Lower lobe of right lung (tissue), 2 donors: ENCODE results near the gene VEZF1. TPM values are rescaled to one million over a fixed set of nuclear protein-coding genes. Genes with fewer than 3 reads are reported as not detected.

ENCODE experiments used
- ATAC-seq, 2 donors: fragments of 200-7000 bp; cut with Tn5 transposase; one replicate each; pipeline ENCODE4 v1.9.1; 2020 to 2022; ENCODE audit warnings: mild to moderate bottlenecking in 2 of 2, moderate library complexity in 2 of 2
- DNase-seq: peaks from one replicate; pipeline ENCODE4 v3.0.0-alpha.2; 2020
- H3K27ac ChIP-seq: fragments of 200-600 bp; one replicate; pipeline ENCODE4 v1.8.0; 2022
- H3K27me3 ChIP-seq: fragments of 200-600 bp; one replicate; pipeline ENCODE4 v1.8.0; 2022; ENCODE audit warnings: low read depth
- H3K36me3 ChIP-seq: fragments of 200-600 bp; one replicate; pipeline ENCODE4 v1.8.0; 2022; ENCODE audit warnings: mild to moderate bottlenecking
- H3K4me1 ChIP-seq: fragments of 200-600 bp; one replicate; pipeline ENCODE4 v1.8.0; 2022
- H3K4me3 ChIP-seq: fragments of 200-600 bp; one replicate; pipeline ENCODE4 v1.8.0; 2022; ENCODE audit warnings: mild to moderate bottlenecking
- H3K9me3 ChIP-seq: fragments of 200-600 bp; one replicate; pipeline ENCODE4 v1.8.0; 2022
- intact Hi-C: fragments of 100-400 bp; cut with DNase I; formaldehyde crosslinking; loops from one replicate; pipeline ENCODE4 v1.11.0; 2022
- total RNA-seq: library from RNA; stranded (reverse); fragmentation: NEBNext Ultra II Directional; extraction: Animal tissue kit (Norgen Biotek cat#: 25700); gene quantifications from one replicate; pipeline ENCODE4 v1.2.1, GENCODE V29; 2021
- TF ChIP-seq, protein P1 (sequence below): fragments of 200-600 bp; IDR thresholded peaks from one replicate; pipeline ENCODE4 v1.8.0; 2022; ENCODE audit warnings: antibody characterized with exemption, mild to moderate bottlenecking
- donor health status: DM: no; HTN: yes; CAD: no; lungs with severe emphysema.

The VEZF1 gene
- total RNA-seq, 1 donor from 2014 or later, result 73.5 TPM

DNA sequence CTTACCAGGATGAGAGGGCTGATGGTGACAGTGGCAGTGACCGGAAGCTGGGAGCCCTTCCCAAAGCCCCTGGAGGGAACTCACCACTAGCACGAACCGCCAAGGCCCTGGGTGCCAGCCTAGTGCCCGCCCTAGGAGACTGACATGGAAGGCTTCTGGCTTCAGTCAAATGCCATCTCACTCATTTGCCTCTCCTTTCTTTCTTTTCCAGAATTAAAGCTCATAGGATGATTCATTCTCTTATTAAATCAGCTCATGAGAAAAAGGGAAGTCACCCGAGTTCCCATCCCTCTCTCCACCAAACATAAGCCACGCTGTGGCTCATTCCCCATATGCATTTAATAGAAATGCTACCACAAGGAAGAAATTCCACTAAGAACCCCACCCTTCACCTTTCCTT lies 44.9 kb downstream of the VEZF1 start:
- DNase-seq (no peak), ATAC-seq (no peak)
- H3K4me1 ChIP-seq, result peaks cover 77% of the 10 kb centered on the region
- H3K27me3 ChIP-seq, result no peaks in the 10 kb centered on the region
- intact Hi-C loops, result no loop called here
- no peaks in the 10 kb centered on the region for H3K36me3 ChIP-seq
- TF ChIP-seq, protein P1, sequence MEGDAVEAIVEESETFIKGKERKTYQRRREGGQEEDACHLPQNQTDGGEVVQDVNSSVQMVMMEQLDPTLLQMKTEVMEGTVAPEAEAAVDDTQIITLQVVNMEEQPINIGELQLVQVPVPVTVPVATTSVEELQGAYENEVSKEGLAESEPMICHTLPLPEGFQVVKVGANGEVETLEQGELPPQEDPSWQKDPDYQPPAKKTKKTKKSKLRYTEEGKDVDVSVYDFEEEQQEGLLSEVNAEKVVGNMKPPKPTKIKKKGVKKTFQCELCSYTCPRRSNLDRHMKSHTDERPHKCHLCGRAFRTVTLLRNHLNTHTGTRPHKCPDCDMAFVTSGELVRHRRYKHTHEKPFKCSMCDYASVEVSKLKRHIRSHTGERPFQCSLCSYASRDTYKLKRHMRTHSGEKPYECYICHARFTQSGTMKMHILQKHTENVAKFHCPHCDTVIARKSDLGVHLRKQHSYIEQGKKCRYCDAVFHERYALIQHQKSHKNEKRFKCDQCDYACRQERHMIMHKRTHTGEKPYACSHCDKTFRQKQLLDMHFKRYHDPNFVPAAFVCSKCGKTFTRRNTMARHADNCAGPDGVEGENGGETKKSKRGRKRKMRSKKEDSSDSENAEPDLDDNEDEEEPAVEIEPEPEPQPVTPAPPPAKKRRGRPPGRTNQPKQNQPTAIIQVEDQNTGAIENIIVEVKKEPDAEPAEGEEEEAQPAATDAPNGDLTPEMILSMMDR, result no peak
- no peak overlapping the region for H3K27ac ChIP-seq
- H3K9me3 ChIP-seq, result no peaks in the 10 kb centered on the region
- H3K4me3 ChIP-seq, result no peak overlapping the region

DNA sequence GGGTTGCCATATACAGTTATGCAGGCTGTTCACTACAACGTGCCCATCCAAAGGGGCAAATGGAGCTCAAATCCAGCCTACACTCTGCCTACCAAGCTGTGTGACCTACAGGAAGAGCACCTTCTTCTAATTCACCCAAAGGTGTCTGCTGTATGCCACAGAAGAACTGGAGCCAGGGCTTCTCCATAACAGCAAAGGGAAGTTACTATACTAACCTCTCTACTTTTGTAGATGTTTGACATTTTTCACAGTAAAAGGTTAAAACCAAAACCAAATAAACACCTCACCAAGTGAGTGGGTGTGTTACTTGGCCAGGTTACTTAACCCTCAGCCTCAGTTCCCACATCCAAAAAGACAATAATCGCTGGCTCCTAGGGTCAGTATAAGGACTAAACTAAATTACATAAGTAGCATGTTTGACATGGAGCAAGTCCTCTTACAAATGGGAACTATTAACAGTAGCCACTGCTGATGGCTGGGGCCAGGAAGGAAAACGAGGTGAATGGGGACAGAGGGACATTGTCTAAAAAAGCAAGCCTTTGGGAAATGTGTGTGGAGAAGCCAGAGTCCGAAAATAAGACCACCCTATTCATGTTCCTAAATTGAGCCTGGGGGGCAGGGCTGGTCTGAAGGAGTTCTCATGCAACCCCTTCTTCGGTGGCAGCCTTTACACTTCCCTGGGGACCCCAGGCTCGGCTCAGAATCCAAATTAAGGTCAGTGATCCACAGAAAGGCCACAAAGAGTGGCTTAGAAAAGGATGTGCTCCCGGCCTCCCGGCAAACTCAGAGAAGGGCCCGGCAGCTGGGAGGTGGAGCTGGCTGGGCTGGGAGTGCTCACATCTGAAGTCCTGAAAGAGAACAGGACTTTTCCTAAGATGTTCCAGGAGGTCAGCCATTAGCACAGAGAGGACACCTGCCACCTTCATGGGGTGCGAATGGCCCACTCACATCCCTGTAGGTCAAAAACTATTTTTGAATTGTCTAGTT lies 46.4 kb downstream of the VEZF1 start:
- Histone ChIP-seq H3K27me3 (no peaks in the 10 kb centered on the region), H3K4me3 (no peak overlapping the region), H3K36me3 (no peaks in the 10 kb centered on the region), H3K27ac (peak overlapping the region; percentile 41), H3K9me3 (no peaks in the 10 kb centered on the region), H3K4me1 (peaks cover 77% of the 10 kb centered on the region)
- intact Hi-C loops, result no loop called here
- TF ChIP-seq, protein P1, result no peak
- DNase-seq, result no peak
- peak in 1 of 2 donors; percentile 41 for ATAC-seq

DNA sequence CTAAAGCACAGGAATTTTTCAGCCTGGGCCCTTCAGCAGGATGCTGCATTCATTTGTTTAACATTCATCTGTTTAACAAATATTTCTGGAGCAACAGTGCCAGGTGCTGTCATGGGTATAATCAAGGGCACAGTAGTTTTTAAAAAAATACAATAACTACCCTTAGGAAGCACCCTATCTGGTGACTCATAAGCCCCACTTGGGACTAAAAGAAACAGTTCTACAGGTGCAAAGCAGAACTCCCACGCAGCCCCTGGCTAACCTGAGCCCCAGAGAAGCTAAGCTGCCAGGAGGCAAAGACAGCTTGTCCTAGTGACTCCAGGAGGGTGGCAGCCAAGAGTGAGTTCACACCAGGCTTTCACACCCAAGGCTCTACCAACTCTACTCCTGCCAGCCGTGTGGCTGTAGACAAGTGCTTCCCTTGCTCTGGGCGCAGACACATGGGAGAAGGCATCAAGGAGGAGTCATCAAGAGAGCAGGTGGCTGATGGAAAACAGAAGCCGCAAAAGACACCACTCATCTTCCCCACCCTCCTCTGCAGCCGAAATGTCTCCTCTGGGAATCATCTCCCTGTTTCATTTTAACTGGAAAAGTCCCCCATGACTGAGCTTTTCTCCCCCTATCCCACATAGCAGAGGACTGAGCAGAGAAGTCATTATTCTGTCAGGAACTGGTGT lies 47.3 kb downstream of the VEZF1 start:
- intact Hi-C loops, result no loop called here
- ATAC-seq, result peak; percentile 30 to 82
- TF ChIP-seq, protein P1, result no peak
- H3K27me3 ChIP-seq, result no peaks in the 10 kb centered on the region
- peak overlapping the region; percentile 25 for H3K27ac ChIP-seq
- no peak overlapping the region for H3K4me3 ChIP-seq
- DNase-seq, result no peak
- peaks cover 77% of the 10 kb centered on the region for H3K4me1 ChIP-seq
- no peaks in the 10 kb centered on the region for H3K36me3 ChIP-seq
- H3K9me3 ChIP-seq, result no peaks in the 10 kb centered on the region

DNA sequence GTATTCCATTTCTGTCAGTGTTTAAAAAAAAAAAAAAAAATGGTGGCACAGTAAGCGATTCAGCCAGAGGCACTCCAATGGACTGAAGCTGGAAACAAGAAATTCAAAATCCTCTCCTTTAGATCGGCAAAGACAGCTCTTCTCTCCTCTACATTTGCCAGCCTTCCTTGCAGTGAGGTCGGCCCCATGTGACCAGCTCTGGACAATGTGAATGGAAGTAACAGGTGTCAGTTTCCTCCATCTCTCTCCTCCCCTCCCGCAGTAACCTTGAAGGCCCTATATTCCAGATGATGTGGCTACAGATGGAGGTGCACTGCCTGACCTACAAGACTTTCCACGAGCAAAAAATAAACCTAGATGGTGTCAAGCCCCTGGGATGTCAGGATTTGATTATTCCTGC lies 47.8 kb downstream of the VEZF1 start:
- no peak for DNase-seq
- intact Hi-C loops, result no loop called here

DNA sequence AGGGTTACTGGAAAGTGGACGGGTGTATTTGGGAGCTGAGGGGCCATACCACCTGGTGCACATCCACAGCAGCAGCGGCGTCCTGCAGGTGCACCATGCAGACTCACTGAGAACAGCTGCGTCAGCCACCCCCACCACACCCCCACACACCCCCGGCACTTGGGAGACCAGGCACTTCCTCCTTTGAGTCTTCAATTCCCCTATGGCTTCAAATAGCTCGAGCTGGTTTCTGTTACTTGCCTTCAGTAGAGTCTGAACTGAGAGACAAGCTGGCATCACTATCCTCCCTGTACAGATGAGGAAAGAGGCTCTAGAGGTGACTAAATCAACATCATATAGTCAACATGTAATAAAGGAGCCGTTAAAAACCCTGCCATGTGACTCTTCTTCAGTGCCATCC lies 48.3 kb downstream of the VEZF1 start:
- Histone ChIP-seq H3K27ac (peak overlapping the region; percentile 18), H3K9me3 (no peaks in the 10 kb centered on the region), H3K4me1 (peaks cover 82% of the 10 kb centered on the region), H3K27me3 (no peaks in the 10 kb centered on the region), H3K36me3 (no peaks in the 10 kb centered on the region), H3K4me3 (no peak overlapping the region)
- intact Hi-C loops, result no loop called here
- TF ChIP-seq, protein P1, result no peak
- DNase-seq (peak; percentile 77), ATAC-seq (peak; percentile 15 to 57)

More for the DNA sequence above, 47.8 kb downstream of the VEZF1 start:
- H3K36me3 ChIP-seq, result no peaks in the 10 kb centered on the region
- TF ChIP-seq, protein P1, result no peak
- no peaks in the 10 kb centered on the region for H3K9me3 ChIP-seq
- peaks cover 77% of the 10 kb centered on the region for H3K4me1 ChIP-seq
- H3K27me3 ChIP-seq, result no peaks in the 10 kb centered on the region
- no peak overlapping the region for H3K4me3 ChIP-seq
- H3K27ac ChIP-seq, result peak overlapping the region; percentile 18
- no peak for ATAC-seq
